Mesothelial cell of epicardium (in vitro differentiated cells): ENCODE measurements around the gene RSKR. TPM values are rescaled to one million over a fixed set of nuclear protein-coding genes. Genes with fewer than 3 reads are reported as not detected.

Experiments used
- DNase-seq, 2 experiments: peaks; one replicate each; pipeline ENCODE4 v3.0.0; 2021; ENCODE audit warnings: low spot score in 2 of 2; ENCODE audit not compliant: unreplicated experiment in 2 of 2
- H3K27ac Mint-ChIP-seq: 2 replicates; pipeline ENCODE4 v1.8.0; 2021; ENCODE audit warnings: mixed read lengths
- H3K27me3 Mint-ChIP-seq: 2 replicates; pipeline ENCODE4 v1.8.0; 2021; ENCODE audit warnings: low read depth, mixed read lengths
- H3K36me3 Mint-ChIP-seq: 2 replicates; pipeline ENCODE4 v1.8.0; 2021; ENCODE audit warnings: mixed read lengths
- H3K4me1 Mint-ChIP-seq: 2 replicates; pipeline ENCODE4 v1.8.0; 2021; ENCODE audit warnings: mixed read lengths
- H3K4me3 Mint-ChIP-seq: 2 replicates; pipeline ENCODE4 v1.8.0; 2021; ENCODE audit warnings: mild to moderate bottlenecking, moderate library complexity, mixed read lengths
- H3K9me3 Mint-ChIP-seq: 2 replicates; pipeline ENCODE4 v1.8.0; 2021; ENCODE audit warnings: mixed read lengths
- CTCF ChIP-seq: fragments of 200-600 bp; sonication (generic); IDR thresholded peaks from one replicate; pipeline ENCODE4 v1.5.0; 2021; ENCODE audit warnings: antibody characterized with exemption; ENCODE audit not compliant: unreplicated experiment
- total RNA-seq: library from RNA; stranded (reverse); gene quantifications from 3 replicates; pipeline ENCODE4 v1.2.1, GENCODE V29; 2021

The RSKR gene
- total RNA-seq, 1 donor from 2014 or later, result 31.3 TPM

DNA sequence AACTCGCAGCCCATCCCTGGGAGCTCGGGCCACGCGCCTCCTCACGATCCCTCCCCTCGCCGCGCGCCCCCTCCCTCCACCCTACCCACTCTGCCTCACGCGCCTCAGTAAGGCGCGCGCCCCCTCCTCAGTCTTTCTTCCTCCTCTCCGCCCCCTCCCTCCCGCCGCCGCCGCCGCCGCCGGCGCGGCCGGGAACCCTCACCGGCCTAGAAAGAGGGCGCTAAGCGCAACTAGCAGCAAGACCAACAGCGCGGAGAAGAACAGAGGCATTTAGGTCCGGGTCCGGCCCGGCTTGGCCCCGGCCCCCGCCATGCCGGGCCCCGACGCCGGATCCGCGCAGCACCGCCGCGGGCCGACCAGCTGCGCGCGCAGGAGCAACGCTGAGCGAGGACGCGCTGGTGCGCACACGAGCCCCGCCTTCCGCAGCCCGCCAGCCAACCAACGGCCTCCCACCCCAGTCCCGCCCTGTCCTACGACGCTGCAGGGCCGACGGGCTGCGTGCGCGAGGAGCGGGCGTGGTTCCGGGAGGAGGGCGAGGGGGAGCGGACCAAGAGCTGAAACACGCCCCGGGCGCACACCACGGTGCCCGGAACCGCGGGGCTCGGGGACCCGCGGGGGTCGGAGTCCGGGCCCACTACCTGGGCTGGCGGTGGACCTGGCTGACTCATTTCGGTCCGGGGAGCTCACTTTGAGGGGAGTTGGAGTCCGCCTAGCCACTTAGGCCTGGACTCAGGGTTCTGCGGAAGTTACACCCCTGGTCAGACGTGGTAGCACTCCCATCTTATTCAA, 31.0 kb upstream of the RSKR start, which contains the start of gene BLTP2:
TSS of gene BLTP2 (minus strand) at position 372 of the 789 bp plus-strand sequence. CDS start at position 270, 102 bp downstream.
- TF ChIP-seq CTCF, result no peak
- Mint-ChIP-seq H3K27me3 (no peaks in the 10 kb centered on the region), H3K4me1 (peaks cover 29% of the 10 kb centered on the region), H3K9me3 (no peaks in the 10 kb centered on the region), H3K36me3 (peaks cover 22% of the 10 kb centered on the region), H3K4me3 (peak within 1 kb of the TSS; percentile 83), H3K27ac (peak within 1 kb of the TSS; percentile 89)
- DNase-seq, result peak; percentile 88 to 92

DNA sequence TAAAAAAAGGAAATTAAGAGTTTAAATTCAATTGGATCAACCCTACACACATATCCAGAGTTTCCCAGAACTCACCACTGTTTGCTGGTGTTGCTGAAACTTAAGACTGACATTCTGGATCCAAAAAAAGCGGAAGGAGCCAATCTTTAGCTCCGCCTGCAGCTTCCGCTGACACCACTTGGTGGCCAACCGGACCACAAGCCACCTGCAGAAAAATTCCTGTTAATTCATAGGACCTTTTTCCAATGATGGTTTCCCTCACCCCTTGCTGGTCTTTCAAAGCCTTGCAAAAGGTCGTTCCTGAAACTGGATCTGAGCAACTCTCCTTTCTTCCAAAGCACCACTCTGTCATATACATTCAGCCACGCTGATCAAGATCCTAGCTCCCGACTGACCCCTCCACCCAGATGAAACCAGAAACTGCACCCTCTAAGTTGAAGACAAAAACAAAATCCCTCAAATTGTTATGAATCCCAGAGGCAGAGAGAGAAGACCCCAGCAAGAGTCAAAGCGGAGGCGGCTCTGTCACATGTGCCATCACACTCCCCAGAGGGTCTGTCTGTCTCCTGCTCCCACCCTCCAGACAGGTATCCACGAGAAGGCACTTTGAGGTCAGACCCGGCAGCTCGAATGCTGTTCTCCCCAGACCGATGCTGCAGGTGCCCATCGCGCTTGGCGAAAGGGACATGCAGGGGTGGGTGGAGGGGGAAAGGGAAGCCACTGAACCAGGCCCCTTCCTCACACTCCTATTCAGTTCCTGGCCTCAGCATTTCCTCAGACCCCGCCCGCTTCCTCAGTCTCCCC, 30.2 kb upstream of the RSKR start:
- Mint-ChIP-seq H3K4me1 (peaks cover 29% of the 10 kb centered on the region), H3K9me3 (no peaks in the 10 kb centered on the region), H3K4me3 (peak overlapping the region; percentile 83), H3K27me3 (no peaks in the 10 kb centered on the region), H3K27ac (peak overlapping the region; percentile 89), H3K36me3 (peaks cover 28% of the 10 kb centered on the region)
- TF ChIP-seq CTCF, result peak; percentile 63
- peak in 1 of 2 experiments; percentile 41 for DNase-seq

DNA sequence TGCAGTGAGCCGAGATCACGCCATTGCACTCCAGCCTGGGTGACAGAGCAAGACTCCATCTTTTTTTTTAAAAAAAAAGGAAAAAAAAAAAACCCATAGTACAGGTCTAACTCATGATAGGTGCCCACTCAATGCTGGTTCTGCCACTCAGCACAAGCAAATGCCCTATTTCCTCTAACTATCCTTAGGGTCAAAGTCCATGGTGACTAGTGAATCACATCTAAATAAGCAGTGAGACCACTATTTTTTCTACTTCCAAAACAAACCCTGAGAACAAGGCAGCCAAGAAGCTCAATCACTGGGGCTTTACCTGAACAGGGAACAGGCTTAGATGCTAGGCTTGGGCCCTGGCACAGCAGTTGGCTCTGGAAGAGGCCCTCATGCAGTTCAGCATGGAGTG, 27.6 kb upstream of the RSKR start:
- TF ChIP-seq CTCF, result no peak
- H3K27me3 Mint-ChIP-seq, result no peaks in the 10 kb centered on the region
- H3K36me3 Mint-ChIP-seq, result peaks cover 42% of the 10 kb centered on the region
- H3K27ac Mint-ChIP-seq, result no peak overlapping the region
- H3K9me3 Mint-ChIP-seq, result no peaks in the 10 kb centered on the region
- peaks cover 26% of the 10 kb centered on the region for H3K4me1 Mint-ChIP-seq
- no peak for DNase-seq
- H3K4me3 Mint-ChIP-seq, result no peak overlapping the region

GRCh38 chr17:28635506-28635905, 21.5 kb upstream of the RSKR start:
- H3K4me1 Mint-ChIP-seq, result no peaks in the 10 kb centered on the region
- no peak overlapping the region for H3K27ac Mint-ChIP-seq
- H3K9me3 Mint-ChIP-seq, result no peaks in the 10 kb centered on the region
- H3K36me3 Mint-ChIP-seq, result peaks cover 83% of the 10 kb centered on the region
- no peak for DNase-seq
- no peaks in the 10 kb centered on the region for H3K27me3 Mint-ChIP-seq
- TF ChIP-seq CTCF, result no peak
- H3K4me3 Mint-ChIP-seq, result no peak overlapping the region

GRCh38 chr17:28634206-28634865, 20.4 kb upstream of the RSKR start:
- Mint-ChIP-seq H3K36me3 (peaks cover 75% of the 10 kb centered on the region), H3K27ac (no peak overlapping the region)
- no peak for TF ChIP-seq CTCF

More at GRCh38 chr17:28634206-28634865, 20.4 kb upstream of the RSKR start:
- no peaks in the 10 kb centered on the region for H3K27me3 Mint-ChIP-seq
- H3K9me3 Mint-ChIP-seq, result no peaks in the 10 kb centered on the region
- H3K4me3 Mint-ChIP-seq, result no peak overlapping the region
- no peaks in the 10 kb centered on the region for H3K4me1 Mint-ChIP-seq
- no peak for DNase-seq
